OCI-LY1 (cell line): ENCODE measurements around the gene ATP5F1B.

Experiments
- H2AFZ ChIP-seq: fragments of 200-600 bp; sonication (generic), shearing (Covaris generic); 2 replicates; pipeline ENCODE4 v1.6.0; 2014; ENCODE audit warnings: antibody characterized with exemption, mild to moderate bottlenecking, low read length
- H3F3A ChIP-seq: fragments of 200-600 bp; sonication (generic), shearing (Covaris generic); 2 replicates; pipeline ENCODE4 v1.6.0; 2014; ENCODE audit warnings: mild to moderate bottlenecking, antibody characterized with exemption, low read length, moderate library complexity; ENCODE audit not compliant: insufficient read depth
- H3K27ac ChIP-seq: fragments of 200-600 bp; sonication (generic); 2 replicates; pipeline ENCODE4 v1.5.1; 2014; ENCODE audit warnings: low read length, mixed run types, mild to moderate bottlenecking, low read depth; ENCODE audit not compliant: poor library complexity, severe bottlenecking
- H3K27me3 ChIP-seq: fragments of 200-600 bp; sonication (generic); 2 replicates; pipeline ENCODE4 v1.6.0; 2014; ENCODE audit warnings: antibody characterized with exemption, mild to moderate bottlenecking, low read length, moderate library complexity; ENCODE audit not compliant: insufficient read depth
- H3K36me3 ChIP-seq: fragments of 200-600 bp; sonication (generic); 2 replicates; pipeline ENCODE4 v1.6.1; 2014; ENCODE audit warnings: mild to moderate bottlenecking, antibody characterized with exemption, low read length, moderate library complexity, mixed read lengths; ENCODE audit not compliant: insufficient read depth
- H3K4me1 ChIP-seq: fragments of 200-600 bp; sonication (generic); 2 replicates; pipeline ENCODE4 v1.5.1; 2014; ENCODE audit warnings: mild to moderate bottlenecking, low read length, moderate library complexity; ENCODE audit not compliant: insufficient read depth, severe bottlenecking
- H3K4me2 ChIP-seq: fragments of 200-600 bp; sonication (generic), shearing (Covaris generic); 2 replicates; pipeline ENCODE4 v1.6.1; 2014; ENCODE audit warnings: low read length
- H3K4me3 ChIP-seq: fragments of 200-600 bp; sonication (generic); 2 replicates; pipeline ENCODE4 v1.5.1; 2014; ENCODE audit warnings: low read length, low read depth, mild to moderate bottlenecking, mixed read lengths; ENCODE audit not compliant: poor library complexity, severe bottlenecking
- H3K79me2 ChIP-seq: fragments of 200-600 bp; shearing (Covaris generic); 2 replicates; pipeline ENCODE4 v1.6.1; 2016; ENCODE audit warnings: mixed run types, low read length, mixed read lengths; ENCODE audit not compliant: insufficient read depth
- H3K9ac ChIP-seq: fragments of 200-600 bp; sonication (generic), shearing (Covaris generic); 2 replicates; pipeline ENCODE4 v1.6.1; 2014; ENCODE audit warnings: mild to moderate bottlenecking, low read length, mixed read lengths
- H3K9me2 ChIP-seq: fragments of 200-600 bp; sonication (generic), shearing (Covaris generic); 2 replicates; pipeline ENCODE4 v1.6.1; 2014; ENCODE audit warnings: low read depth, mild to moderate bottlenecking, low read length, mixed read lengths
- H3K9me3 ChIP-seq: fragments of 200-600 bp; shearing (Covaris generic); 2 replicates; pipeline ENCODE4 v1.6.1; 2014; ENCODE audit warnings: low read length, mixed read lengths
- H4K20me1 ChIP-seq: fragments of 200-600 bp; sonication (generic), shearing (Covaris generic); 2 replicates; pipeline ENCODE4 v1.6.0; 2016; ENCODE audit warnings: mild to moderate bottlenecking, low read length; ENCODE audit not compliant: insufficient read depth
- EZH2 ChIP-seq: fragments of 200-600 bp; sonication (generic), shearing (Covaris generic); IDR thresholded peaks from 2 replicates; pipeline ENCODE4 v1.8.0; 2017; ENCODE audit warnings: borderline replicate concordance, mixed run types, mild to moderate bottlenecking, antibody characterized with exemption, low read length, moderate library complexity, mixed read lengths
- TF ChIP-seq, protein P1 (sequence below): fragments of 200-600 bp; sonication (generic), shearing (Covaris generic); IDR thresholded peaks from 2 replicates; pipeline ENCODE4 v1.5.1; 2017; ENCODE audit warnings: mild to moderate bottlenecking, antibody characterized with exemption, low read length, moderate library complexity, mixed read lengths

The ATP5F1B gene

GRCh38 chr12:56614627-56615026 lies 31.2 kb downstream of the ATP5F1B start:
- H3K4me2 ChIP-seq, result no peak overlapping the region
- TF ChIP-seq, protein P1, sequence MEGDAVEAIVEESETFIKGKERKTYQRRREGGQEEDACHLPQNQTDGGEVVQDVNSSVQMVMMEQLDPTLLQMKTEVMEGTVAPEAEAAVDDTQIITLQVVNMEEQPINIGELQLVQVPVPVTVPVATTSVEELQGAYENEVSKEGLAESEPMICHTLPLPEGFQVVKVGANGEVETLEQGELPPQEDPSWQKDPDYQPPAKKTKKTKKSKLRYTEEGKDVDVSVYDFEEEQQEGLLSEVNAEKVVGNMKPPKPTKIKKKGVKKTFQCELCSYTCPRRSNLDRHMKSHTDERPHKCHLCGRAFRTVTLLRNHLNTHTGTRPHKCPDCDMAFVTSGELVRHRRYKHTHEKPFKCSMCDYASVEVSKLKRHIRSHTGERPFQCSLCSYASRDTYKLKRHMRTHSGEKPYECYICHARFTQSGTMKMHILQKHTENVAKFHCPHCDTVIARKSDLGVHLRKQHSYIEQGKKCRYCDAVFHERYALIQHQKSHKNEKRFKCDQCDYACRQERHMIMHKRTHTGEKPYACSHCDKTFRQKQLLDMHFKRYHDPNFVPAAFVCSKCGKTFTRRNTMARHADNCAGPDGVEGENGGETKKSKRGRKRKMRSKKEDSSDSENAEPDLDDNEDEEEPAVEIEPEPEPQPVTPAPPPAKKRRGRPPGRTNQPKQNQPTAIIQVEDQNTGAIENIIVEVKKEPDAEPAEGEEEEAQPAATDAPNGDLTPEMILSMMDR, result no peak
- no peak for TF ChIP-seq EZH2
- H2AFZ ChIP-seq, result no peak overlapping the region
- H3K4me1 ChIP-seq, result no peaks in the 10 kb centered on the region
- peaks cover 98% of the 10 kb centered on the region for H3K36me3 ChIP-seq
- H3K27ac ChIP-seq, result no peak overlapping the region
- H3K9me2 ChIP-seq, result no peaks in the 10 kb centered on the region
- H3K9ac ChIP-seq, result no peak overlapping the region
- no peaks in the 10 kb centered on the region for H3K9me3 ChIP-seq
- no peaks in the 10 kb centered on the region for H3K27me3 ChIP-seq
- peaks cover 13% of the 10 kb centered on the region for H3K79me2 ChIP-seq
- no peaks in the 10 kb centered on the region for H4K20me1 ChIP-seq
- H3F3A ChIP-seq, result no peaks in the 10 kb centered on the region
- no peak overlapping the region for H3K4me3 ChIP-seq

- H3F3A ChIP-seq, result no peaks in the 10 kb centered on the region
- no peaks in the 10 kb centered on the region for H3K4me1 ChIP-seq
- H4K20me1 ChIP-seq, result no peaks in the 10 kb centered on the region
- no peaks in the 10 kb centered on the region for H3K9me3 ChIP-seq
- H3K4me2 ChIP-seq, result no peak overlapping the region
- no peak overlapping the region for H2AFZ ChIP-seq
- H3K27ac ChIP-seq, result no peak overlapping the region
- H3K79me2 ChIP-seq, result no peaks in the 10 kb centered on the region
- no peak overlapping the region for H3K9ac ChIP-seq
- TF ChIP-seq EZH2, result no peak
- TF ChIP-seq, protein P1, result no peak
- no peak overlapping the region for H3K4me3 ChIP-seq
- peaks cover 92% of the 10 kb centered on the region for H3K36me3 ChIP-seq
- no peaks in the 10 kb centered on the region for H3K9me2 ChIP-seq
- H3K27me3 ChIP-seq, result no peaks in the 10 kb centered on the region
Measured at GRCh38 chr12:56604355-56604754, 41.4 kb downstream of the ATP5F1B start.

DNA sequence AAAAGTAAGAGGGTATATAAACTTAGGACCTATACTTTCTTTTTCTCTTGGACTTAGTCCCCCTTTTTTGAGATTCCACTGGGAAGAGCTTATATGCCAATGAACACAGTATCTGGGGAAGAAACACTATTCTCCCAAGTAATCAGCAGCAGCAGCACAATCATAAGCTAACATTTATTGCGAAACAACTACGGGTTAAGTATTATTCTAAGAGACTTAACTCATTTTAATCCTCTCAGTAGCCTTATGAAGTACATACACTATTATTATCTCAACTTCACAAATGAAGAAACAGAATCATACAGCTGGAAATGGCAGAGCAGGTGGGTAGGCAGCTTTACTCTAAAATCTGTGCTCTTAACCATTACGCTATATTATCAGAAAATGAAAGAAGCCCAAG lies 43.5 kb downstream of the ATP5F1B start:
- Histone ChIP-seq H3K4me2 (no peak overlapping the region), H3K4me3 (no peak overlapping the region), H3K9me3 (no peaks in the 10 kb centered on the region), H4K20me1 (no peaks in the 10 kb centered on the region), H2AFZ (no peak overlapping the region), H3K27me3 (no peaks in the 10 kb centered on the region), H3K36me3 (peaks cover 99% of the 10 kb centered on the region), H3K9ac (no peak overlapping the region), H3K9me2 (no peaks in the 10 kb centered on the region), H3K79me2 (no peaks in the 10 kb centered on the region), H3F3A (no peaks in the 10 kb centered on the region), H3K4me1 (no peaks in the 10 kb centered on the region), H3K27ac (no peak overlapping the region)
- TF ChIP-seq, protein P1, result no peak
- no peak for TF ChIP-seq EZH2
